ENCODE measurements around the gene PSMB9.

Gene PSMB9

DNA sequence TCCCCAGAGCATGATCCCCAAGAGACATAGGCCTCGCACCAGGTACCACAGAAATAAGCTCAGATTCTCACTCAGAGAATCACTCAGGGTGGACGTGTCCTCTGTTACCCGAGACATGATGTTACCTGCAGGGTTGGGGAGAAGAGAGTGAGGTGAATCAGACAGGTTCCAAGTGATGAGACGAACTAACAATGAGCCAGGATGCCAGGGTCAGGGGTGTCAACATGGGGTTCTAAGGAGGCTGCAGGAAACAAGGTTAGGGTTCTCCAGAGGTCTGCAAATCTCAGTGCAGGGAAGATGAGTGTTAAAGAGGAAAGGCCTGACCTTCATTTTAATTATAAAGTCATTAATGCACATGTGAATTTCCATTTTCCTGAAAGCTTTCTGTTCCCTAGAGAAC, 3.0 kb upstream of the PSMB9 start:
- H3K4me3 ChIP-seq (ENCODE audit: low read depth, low read length) = peak overlapping the region; percentile 98
- DNase-seq (ENCODE audit: low read depth) = no peak
- no peak for TF ChIP-seq CTCF (IDR thresholded peaks at IDR 0.05; ENCODE audit: low read depth, low read length, missing control alignments)

GRCh38 chr6:32852018-32852843, 1.8 kb upstream of the PSMB9 start:
- H3K4me3 ChIP-seq (ENCODE audit: low read depth, low read length) = peak overlapping the region; percentile 98
- TF ChIP-seq CTCF (IDR thresholded peaks at IDR 0.05; ENCODE audit: low read depth, low read length, missing control alignments) = no peak
- DNase-seq (ENCODE audit: low read depth) = no peak

GRCh38 chr6:32852844-32853540, 1.0 kb upstream of the PSMB9 start:
- TF ChIP-seq CTCF (IDR thresholded peaks at IDR 0.05; ENCODE audit: low read depth, low read length, missing control alignments) = no peak
- DNase-seq (ENCODE audit: low read depth) = no peak
- peak overlapping the region; percentile 98 for H3K4me3 ChIP-seq (ENCODE audit: low read depth, low read length)

- no peak for DNase-seq (ENCODE audit: low read depth)
- peak overlapping the region; percentile 98 for H3K4me3 ChIP-seq (ENCODE audit: low read depth, low read length)
- TF ChIP-seq CTCF (IDR thresholded peaks at IDR 0.05; ENCODE audit: low read depth, low read length, missing control alignments) = no peak
These were observed 585 bp downstream of the PSMB9 start for GRCh38 chr6:32854376-32855178.

- no peak for DNase-seq (ENCODE audit: low read depth)
- no peak for TF ChIP-seq CTCF (IDR thresholded peaks at IDR 0.05; ENCODE audit: low read depth, low read length, missing control alignments)
- H3K4me3 ChIP-seq (ENCODE audit: low read depth, low read length) = peak overlapping the region; percentile 98
These were observed 1.6 kb downstream of the PSMB9 start for GRCh38 chr6:32855467-32856174.

DNA sequence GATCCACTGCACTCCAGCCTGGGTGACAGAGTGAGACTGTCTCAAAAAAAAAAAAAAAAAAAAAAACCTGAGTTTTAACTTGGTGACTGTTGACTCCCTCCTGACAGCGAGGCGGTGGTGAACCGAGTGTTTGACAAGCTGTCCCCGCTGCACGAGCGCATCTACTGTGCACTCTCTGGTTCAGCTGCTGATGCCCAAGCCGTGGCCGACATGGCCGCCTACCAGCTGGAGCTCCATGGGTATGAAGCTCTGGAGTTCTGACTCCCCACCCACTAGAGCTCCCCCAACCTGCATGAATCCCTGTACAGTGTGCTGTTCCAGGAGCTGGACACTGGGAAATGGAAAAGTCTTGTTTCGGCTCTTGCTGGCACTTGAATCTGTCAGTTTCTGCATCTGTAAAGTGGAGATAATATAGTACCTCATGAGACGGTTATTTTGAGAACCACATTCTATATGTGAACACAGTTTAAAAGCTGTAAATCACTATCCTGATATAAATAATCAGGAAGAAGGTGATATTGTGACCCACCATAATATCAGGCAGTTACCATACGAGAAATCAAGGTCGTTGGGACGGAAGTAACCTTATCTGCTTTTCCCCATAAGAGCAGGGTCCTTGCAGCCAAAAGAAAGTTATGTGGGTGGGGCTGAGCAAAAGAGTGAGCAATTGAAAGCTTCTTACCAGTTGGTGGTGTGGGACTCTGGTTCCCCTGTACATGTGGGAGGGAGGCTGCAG, 3.3 kb downstream of the PSMB9 start:
- no peak for TF ChIP-seq CTCF (IDR thresholded peaks at IDR 0.05; ENCODE audit: low read depth, low read length, missing control alignments)
- no peak overlapping the region for H3K4me3 ChIP-seq (ENCODE audit: low read depth, low read length)
- DNase-seq (ENCODE audit: low read depth) = no peak
